ENCODE measurements around the gene PRSS22. TPM values are rescaled to one million over a fixed set of nuclear protein-coding genes. Genes with fewer than 3 reads are reported as not detected.
A peak's percentile ranks its signal among the peaks of the same experiment; 100 is the strongest.

Gene PRSS22
- total RNA-seq, 2 donors from 2014 or later, result 5.0 to 6.2 TPM

DNA sequence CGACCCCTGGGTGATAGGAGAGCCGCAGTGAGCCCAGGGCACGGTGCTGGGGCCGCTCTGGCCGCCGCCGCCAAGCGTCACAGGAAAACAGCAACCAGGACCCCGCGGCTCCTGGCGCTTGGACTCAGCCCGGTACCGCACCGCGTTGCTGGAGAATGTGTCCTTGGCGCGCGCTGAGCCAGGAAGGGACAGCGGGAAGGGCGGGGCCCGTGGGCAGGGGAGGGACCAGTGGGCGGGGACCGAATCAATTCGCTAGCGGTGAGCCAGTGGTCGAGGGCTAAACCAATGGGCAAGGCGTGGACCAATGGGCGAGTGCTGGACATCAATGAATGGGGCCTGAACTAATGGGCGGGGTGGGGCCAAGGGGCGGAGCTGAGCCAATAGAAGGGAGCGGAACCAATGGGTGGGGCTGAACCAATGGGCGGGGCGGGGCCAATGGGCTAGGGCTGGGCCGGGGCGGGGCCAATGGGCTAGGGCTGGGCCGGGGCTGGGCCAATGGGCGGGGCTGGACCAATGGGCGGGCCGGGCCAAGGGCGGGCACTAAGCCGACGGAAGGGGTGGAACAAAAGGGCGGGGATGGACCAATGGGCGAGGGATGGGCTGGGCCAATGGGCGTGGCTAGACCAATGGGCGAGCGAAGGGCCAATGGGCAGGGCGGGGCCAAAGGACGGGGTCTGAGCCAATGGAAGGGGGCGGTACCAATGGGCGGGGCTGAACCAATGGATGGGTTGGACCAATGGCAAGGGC lies 47.4 kb upstream of the PRSS22 start:
- no peaks in the 10 kb centered on the region for H3K27me3 ChIP-seq (ENCODE audit: control insufficient read depth, insufficient read depth, low read length, poor library complexity, severe bottlenecking)
- peak; percentile 100 for DNase-seq
- Mint-ChIP-seq H3K4me1 (peaks cover 4% of the 10 kb centered on the region), H3K4me3 (peak overlapping the region; percentile 90), H3K27ac (peak overlapping the region; percentile 97), H3K36me3 (ENCODE audit: low read depth) (peaks cover 1% of the 10 kb centered on the region), H3K9me3 (peaks cover 12% of the 10 kb centered on the region), H3K27me3 (ENCODE audit: insufficient read depth) (peaks cover 8% of the 10 kb centered on the region)
- H3K4me1 ChIP-seq (ENCODE audit: control insufficient read depth, insufficient read depth, low read length), result no peaks in the 10 kb centered on the region
- H3K4me3 ChIP-seq (ENCODE audit: low read length), result peak overlapping the region; percentile 91
- peak overlapping the region; percentile 67 for H3K9ac ChIP-seq (ENCODE audit: extremely low read depth, low read length, poor library complexity, severe bottlenecking)
- no peaks in the 10 kb centered on the region for H3K9me3 ChIP-seq (ENCODE audit: control insufficient read depth, low read length)
- H3K27ac ChIP-seq (ENCODE audit: low read depth, low read length), result peak overlapping the region; percentile 63
- no peaks in the 10 kb centered on the region for H3K36me3 ChIP-seq (ENCODE audit: control insufficient read depth, insufficient read depth, low read length)
- TF ChIP-seq, protein P1, sequence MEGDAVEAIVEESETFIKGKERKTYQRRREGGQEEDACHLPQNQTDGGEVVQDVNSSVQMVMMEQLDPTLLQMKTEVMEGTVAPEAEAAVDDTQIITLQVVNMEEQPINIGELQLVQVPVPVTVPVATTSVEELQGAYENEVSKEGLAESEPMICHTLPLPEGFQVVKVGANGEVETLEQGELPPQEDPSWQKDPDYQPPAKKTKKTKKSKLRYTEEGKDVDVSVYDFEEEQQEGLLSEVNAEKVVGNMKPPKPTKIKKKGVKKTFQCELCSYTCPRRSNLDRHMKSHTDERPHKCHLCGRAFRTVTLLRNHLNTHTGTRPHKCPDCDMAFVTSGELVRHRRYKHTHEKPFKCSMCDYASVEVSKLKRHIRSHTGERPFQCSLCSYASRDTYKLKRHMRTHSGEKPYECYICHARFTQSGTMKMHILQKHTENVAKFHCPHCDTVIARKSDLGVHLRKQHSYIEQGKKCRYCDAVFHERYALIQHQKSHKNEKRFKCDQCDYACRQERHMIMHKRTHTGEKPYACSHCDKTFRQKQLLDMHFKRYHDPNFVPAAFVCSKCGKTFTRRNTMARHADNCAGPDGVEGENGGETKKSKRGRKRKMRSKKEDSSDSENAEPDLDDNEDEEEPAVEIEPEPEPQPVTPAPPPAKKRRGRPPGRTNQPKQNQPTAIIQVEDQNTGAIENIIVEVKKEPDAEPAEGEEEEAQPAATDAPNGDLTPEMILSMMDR (conservative IDR thresholded peaks at IDR 0.05), result no peak
- 0% methylated on average over 18 to 51 of the region's 51 CpGs for WGBS, 2 experiments (ENCODE audit: insufficient coverage in 1 of 2, insufficient read length in 1 of 2)

DNA sequence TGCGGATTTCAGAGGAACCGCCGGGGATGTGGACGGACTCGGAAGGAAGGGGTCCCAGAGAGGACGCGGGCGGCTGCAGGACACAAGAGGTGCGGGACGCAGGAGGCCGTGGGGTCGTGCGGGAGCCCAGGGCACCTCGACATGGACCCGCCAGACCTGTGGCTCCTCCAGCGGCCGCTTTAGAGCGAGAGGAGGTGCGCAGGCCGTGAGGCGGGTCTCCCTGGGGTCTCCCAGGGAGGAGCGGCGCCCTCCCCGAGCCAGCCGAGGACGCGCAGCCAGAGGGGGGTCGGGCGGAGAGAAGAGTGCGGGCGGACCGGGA lies 46.9 kb upstream of the PRSS22 start:
- no peak for DNase-seq
- peak overlapping the region; percentile 90 for H3K4me3 Mint-ChIP-seq
- Histone ChIP-seq H3K9me3 (ENCODE audit: control insufficient read depth, low read length) (no peaks in the 10 kb centered on the region), H3K36me3 (ENCODE audit: control insufficient read depth, insufficient read depth, low read length) (no peaks in the 10 kb centered on the region), H3K4me1 (ENCODE audit: control insufficient read depth, insufficient read depth, low read length) (no peaks in the 10 kb centered on the region), H3K27me3 (ENCODE audit: control insufficient read depth, insufficient read depth, low read length, poor library complexity, severe bottlenecking) (no peaks in the 10 kb centered on the region), H3K27ac (ENCODE audit: low read depth, low read length) (peak overlapping the region; percentile 63), H3K4me3 (ENCODE audit: low read length) (peak overlapping the region; percentile 91), H3K9ac (ENCODE audit: extremely low read depth, low read length, poor library complexity, severe bottlenecking) (peak overlapping the region; percentile 67)
- TF ChIP-seq, protein P1 (conservative IDR thresholded peaks at IDR 0.05), result no peak
- peaks cover 6% of the 10 kb centered on the region for H3K27me3 Mint-ChIP-seq (ENCODE audit: insufficient read depth)
- H3K9me3 Mint-ChIP-seq, result peaks cover 12% of the 10 kb centered on the region
- H3K4me1 Mint-ChIP-seq, result peaks cover 4% of the 10 kb centered on the region
- 0 to 2% methylated on average over 12 to 32 of the region's 32 CpGs for WGBS, 2 experiments (ENCODE audit: insufficient coverage in 1 of 2, insufficient read length in 1 of 2)
- peak overlapping the region; percentile 97 for H3K27ac Mint-ChIP-seq
- peaks cover 4% of the 10 kb centered on the region for H3K36me3 Mint-ChIP-seq (ENCODE audit: low read depth)

DNA sequence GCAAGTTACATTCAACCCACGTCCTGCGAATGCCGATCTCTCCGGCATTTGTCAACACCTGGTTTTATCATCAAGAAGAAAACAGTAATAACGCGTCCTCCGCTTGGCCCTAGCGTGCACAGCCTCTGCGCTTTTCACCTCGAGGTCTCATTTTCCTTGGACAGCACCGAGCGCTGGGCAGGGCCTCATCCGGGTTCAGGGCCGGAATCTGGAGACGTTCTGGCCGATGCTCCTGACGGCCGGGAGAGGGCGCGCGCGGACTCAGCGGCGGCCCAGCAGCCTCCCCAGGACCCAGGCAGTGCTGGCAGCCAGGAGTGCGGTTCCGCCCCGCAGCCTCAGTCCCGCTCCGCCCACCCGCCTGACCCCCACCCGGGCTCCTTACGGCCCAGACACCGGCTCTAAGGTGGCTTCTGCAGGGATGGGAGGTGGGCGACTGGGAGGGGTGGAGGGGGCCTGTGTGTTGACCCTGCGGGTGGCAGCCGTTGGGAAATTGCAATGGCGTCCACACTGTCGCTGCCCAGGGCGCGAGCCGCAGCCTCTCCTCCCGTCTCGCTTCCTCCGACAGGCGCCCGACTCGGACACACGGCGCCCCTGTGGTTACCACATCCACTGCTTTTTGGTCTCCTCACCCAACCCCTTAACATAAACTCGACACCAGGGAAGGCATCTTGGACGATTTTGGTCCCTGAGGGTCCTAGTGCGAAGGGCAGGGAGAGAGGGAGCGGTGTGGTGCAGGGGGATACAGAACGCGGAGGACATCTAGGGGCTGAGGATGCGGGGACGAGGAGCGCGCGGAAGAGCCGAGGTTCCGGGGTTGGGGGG lies 46.3 kb upstream of the PRSS22 start:
- DNase-seq, result peak; percentile 94
- Mint-ChIP-seq H3K27ac (peak overlapping the region; percentile 97), H3K9me3 (peaks cover 12% of the 10 kb centered on the region), H3K4me1 (peaks cover 4% of the 10 kb centered on the region), H3K36me3 (ENCODE audit: low read depth) (peaks cover 7% of the 10 kb centered on the region), H3K27me3 (ENCODE audit: insufficient read depth) (peaks cover 2% of the 10 kb centered on the region), H3K4me3 (peak overlapping the region; percentile 90)
- no peaks in the 10 kb centered on the region for H3K27me3 ChIP-seq (ENCODE audit: control insufficient read depth, insufficient read depth, low read length, poor library complexity, severe bottlenecking)
- no peaks in the 10 kb centered on the region for H3K4me1 ChIP-seq (ENCODE audit: control insufficient read depth, insufficient read depth, low read length)
- no peaks in the 10 kb centered on the region for H3K36me3 ChIP-seq (ENCODE audit: control insufficient read depth, insufficient read depth, low read length)
- H3K4me3 ChIP-seq (ENCODE audit: low read length), result peak overlapping the region; percentile 91
- TF ChIP-seq, protein P1 (conservative IDR thresholded peaks at IDR 0.05), result peak; percentile 94
- peak overlapping the region; percentile 67 for H3K9ac ChIP-seq (ENCODE audit: extremely low read depth, low read length, poor library complexity, severe bottlenecking)
- H3K27ac ChIP-seq (ENCODE audit: low read depth, low read length), result peak overlapping the region; percentile 47
- H3K9me3 ChIP-seq (ENCODE audit: control insufficient read depth, low read length), result no peaks in the 10 kb centered on the region
- WGBS, 2 experiments (ENCODE audit: insufficient coverage in 1 of 2, insufficient read length in 1 of 2), result 4 to 5% methylated on average over 44 to 62 of the region's 62 CpGs
